ENCODE results near the gene PLIN1.

Gene PLIN1

GRCh38 chr15:89649716-89650115, 29.5 kb downstream of the PLIN1 start:
- no peak for DNase-seq

DNA sequence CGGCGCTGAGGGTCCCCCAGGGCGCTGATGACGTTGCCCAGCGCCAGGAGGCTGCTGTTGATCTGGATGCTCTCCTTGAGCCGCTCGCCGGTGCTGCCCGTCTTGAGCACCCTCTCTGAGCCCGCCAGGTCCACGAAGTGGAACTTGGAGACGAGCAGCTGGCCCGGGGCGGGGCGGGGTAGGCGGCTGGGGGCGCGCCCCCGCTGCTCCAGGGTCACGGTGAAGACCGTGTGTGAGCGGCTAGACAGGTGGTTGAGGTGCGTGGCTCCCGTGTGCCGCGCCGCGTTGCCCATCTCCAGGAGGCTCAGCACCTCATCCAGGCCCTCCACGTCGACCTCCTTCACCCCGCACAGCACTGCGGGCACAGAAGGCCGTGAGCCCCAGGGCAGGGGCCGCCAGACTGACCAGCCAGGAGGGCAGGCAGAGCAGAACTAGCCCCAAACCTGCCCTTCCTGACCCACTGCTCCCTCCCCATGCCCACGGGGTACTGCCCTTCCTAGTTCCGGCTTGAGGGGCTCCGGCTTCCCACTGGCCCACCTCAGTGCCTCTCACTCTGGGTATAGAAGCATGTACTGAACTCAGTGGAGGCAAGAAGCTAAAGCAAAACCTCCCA, 30.0 kb downstream of the PLIN1 start:
- no peak for DNase-seq

GRCh38 chr15:89648106-89649012, 30.8 kb downstream of the PLIN1 start:
- no peak for DNase-seq

- peak in 7 of 14 donors; percentile 2 to 71 (median 22) for DNase-seq
Observed at GRCh38 chr15:89647191-89647851, 31.8 kb downstream of the PLIN1 start.

- DNase-seq, result no peak
Observed at GRCh38 chr15:89646416-89647141, 32.6 kb downstream of the PLIN1 start.

DNA sequence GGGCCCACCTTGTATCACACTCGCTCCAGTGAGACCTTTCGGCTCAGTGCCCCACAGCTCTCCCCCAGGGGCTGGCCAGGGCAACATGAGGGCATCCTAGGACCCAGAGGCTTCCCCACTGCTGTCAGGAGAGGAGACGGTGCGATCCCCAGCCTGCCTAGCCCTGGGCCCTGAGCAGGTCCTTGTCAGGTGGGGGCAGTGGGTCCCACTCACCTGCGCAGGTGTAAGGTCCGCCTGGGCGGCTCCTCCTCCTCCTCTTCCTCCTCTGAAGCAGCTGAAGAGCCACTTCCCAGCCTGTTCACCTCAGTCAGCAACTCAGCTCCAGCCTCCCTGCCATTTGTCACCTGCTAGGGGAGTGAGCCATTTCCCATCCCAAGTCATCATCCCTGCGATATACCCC, 33.5 kb downstream of the PLIN1 start:
- no peak for DNase-seq

DNA sequence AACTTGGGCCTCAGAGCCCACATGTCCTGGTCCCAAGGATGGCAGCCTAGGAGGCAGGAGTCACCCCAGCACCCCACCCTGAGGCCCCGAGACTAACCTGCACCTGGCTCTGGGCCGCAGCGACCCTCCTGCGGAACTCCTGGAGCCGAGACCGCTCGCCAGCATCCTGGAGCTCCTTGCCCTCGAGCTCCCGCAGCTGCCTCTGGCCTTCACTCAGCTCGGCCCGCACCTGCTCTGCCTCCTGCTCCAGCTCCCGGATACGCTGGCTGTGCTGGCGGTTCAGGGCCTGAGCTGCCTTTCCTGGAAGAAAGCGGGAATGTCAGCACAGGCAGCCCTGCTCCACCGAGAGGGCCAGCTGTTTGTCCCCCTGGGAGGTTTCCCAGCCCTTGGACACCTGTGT, 37.1 kb downstream of the PLIN1 start:
- no peak for DNase-seq

DNA sequence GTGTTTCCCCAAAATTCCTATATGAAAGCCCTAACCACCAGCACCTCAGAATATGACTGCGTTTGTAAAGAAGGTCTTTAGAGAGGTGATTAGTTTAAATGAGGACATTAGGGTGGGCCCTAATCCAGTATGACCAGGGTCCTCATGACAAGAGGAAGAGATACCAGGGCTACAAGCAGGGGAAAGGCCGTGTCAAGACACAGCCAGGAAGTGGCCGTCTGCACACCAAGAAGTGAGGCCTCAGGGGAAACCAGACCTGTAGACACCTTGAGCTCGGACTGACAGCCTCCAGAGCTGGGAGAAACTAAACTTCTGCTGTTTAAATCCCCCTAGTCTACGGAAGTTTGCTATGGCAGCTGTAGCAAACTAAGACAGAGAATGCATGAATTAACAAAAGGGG, 38.1 kb downstream of the PLIN1 start:
- no peak for DNase-seq

DNA sequence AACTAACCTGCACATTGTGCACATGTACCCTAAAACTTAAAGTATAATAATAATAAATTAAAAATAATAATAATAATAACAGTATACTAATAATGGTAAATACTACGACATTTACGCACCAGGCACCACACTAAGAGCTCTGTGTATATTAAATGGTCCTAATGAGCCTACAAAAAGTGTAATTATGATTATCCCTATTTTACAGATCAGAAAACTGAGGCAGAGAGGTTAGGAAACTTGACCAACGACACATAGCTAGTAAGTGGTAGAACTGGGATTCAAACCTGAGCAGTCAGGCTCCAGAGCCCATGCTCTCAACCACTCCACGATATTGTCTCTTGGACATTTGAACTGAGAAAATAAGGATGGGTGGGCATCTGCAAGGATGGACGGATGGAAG, 38.9 kb downstream of the PLIN1 start:
- DNase-seq, result no peak

GRCh38 chr15:89633585-89633984, 45.6 kb downstream of the PLIN1 start:
- no peak for DNase-seq

DNA sequence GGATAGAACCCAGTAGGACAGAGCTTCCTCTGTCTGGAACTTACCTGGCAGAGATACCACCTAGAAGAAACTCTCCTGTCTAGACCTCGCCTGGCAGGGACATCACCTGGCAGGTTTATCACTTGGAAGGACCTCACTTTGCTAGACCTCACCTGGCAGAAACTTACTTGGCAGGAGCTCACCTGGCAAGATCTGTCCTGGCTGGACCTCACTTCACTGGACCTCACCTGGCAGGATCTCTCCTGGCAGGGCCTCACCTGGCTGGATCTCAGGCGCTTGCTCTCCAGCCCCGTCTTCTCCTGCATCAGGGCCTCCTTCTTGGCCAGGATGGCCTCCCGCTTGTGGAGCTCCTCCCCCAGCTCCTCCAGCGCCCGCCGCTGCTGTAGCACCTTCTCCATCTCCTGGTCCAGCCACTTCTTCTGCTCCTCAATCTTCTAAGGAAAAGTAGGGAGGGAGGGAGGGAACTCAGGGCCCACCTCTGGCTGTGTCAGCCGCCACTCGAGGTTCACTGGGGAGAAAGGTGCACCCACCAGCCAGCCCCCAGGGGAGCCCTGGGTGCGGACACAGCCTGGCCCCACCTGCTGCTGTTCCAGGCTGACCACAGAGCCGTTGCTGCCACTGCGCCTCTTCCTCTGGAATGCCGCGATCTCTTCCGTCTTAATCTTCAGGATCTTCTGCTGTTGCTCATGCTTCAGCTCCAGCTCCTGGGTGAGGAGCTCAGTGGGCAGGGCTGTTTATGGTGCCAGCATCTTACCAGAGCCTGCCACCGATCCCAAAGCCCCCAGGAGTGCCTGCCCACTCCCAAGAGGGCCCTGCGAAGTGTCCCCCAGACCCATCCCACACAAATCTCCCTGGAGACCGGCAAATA, 46.4 kb downstream of the PLIN1 start:
- DNase-seq, result no peak

- DNase-seq, result no peak
Observed at GRCh38 chr15:89631902-89632264, 47.3 kb downstream of the PLIN1 start.

DNA sequence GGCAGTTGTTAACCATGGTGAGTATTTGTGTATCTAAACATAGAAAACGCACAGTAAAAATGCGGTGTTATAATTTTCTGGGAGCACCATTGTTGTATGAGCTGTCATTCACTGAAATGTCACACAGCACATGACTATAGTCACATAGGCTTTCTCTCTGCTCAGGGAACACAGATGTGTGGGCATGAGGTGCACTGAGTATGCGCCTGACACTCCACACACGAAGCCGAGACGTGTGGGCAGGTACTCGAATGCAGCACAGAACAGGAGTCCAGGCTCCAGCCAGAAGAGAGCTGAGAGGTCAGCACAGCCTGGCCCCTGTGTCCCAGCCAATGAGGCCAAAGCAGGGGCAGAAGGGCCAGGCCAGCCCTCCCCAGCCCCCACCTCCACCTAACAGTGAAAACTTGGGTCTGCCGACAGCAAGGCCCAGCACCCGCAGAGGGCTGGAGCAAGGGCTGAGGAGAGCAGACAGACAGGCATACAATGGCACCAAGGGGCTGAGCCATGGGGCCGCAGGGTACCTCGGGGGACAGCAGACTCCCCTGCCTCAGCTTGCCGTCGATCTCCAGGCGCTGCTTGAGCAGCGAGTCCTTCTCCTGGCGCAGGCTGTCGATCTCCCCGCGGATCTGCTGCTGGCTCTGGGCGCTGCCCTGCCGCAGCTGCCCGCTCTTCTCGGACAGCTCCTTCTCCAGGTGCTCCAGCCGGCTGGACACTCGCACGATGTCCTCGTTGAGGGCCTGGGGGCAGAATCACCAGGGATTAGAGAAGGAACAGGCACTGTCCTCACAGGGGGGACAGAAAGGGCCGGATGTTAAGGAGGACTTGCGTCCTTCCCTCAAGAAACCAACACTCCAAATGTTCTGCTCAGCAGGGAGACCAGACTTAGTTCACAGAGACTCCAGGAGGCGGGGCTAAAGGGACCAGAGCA, 47.9 kb downstream of the PLIN1 start:
- no peak for DNase-seq

GRCh38 chr15:89630260-89630659, 48.9 kb downstream of the PLIN1 start:
- no peak for DNase-seq

DNA sequence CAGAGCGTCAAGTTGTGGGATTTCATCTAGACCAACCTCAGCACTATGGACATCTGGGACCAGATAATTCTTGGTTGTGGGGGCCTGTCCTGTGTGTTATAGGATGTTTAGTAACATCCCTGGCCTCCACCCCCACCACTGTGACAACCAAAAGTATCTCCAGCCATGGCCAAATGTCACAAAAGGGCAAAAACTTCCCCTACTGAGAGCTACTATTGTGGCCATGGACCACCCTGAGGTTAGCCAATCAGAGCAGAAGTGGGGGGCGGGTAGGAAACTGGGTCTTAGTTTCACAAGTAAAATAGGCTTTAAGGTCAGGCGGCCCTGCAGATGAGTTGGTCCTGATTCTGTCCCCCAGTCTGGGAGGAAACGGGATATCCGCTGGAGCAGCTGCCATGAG, 49.3 kb downstream of the PLIN1 start:
- no peak for DNase-seq

- DNase-seq, result no peak
Observed at GRCh38 chr15:89628806-89629715, 50.1 kb downstream of the PLIN1 start.

DNA sequence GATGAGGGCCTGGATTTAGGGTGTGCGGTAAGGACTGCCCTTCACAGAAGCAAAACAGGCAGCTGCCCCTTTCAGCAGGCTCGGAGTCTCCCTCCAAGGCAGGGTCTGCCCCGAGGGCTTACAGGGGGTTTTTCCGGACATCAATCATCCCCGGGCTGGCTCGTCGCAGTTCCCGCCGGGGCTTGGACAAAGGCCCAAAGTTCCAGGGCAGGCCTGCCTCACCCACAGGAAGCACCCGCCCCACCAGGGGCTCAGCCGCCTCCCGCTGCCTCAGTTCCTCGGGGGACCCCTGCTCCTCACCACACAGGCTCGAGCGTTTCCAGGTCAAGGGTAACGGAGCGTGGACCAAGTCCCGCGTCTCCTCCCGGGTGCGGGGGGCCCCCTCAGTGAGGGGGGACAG, 50.9 kb downstream of the PLIN1 start:
- no peak for DNase-seq

DNA sequence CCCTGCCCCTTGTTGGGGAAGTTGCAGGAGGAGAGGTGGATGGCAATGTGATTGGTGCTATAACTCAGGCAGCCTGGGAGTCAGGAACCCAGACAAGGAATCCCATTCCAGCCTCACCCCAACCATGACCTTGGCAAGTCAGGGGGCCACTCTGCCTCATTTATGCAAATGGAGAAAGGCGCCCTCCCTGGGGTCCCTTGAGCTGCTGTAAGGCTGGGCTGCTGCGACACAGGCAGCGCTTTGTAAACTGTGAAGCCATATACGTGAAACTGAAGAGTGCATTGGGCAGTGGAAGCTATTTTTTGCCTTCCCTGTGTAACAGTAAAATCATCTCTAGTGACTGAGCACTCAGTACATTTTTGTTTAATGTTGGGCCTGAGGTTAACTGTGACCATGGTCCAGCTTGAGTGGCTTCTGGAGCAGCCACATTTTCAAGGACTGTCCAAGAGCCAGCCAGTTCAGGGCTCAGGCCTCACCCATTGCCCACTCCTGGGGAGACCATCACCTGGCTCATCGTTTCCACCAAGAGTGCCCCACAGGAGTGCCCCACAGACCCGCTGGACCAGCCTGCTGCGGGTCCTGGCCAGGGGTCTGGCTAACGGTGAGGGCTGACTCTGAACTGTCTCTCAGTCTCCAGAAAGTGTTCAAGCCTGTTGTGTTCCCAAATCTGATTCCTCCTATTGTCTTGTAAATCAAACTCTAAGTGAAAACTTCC, 51.8 kb downstream of the PLIN1 start:
- DNase-seq, result no peak

GRCh38 chr15:89625716-89626115, 53.5 kb downstream of the PLIN1 start:
- DNase-seq, result no peak

All from C1 segment of cervical spinal cord (tissue), 14 donors.